Breast epithelium (tissue), 4 donors: ENCODE results near the gene COX10. TPM values are rescaled to one million over a fixed set of nuclear protein-coding genes. Genes with fewer than 3 reads are reported as not detected.

Experiments
- DNase-seq, 2 donors: peaks; one replicate each; pipeline ENCODE4 v3.0.0-alpha.2; 2019; ENCODE audit warnings: low spot score in 2 of 2
- H3K27ac ChIP-seq, 2 donors: fragments of 200-600 bp; sonication (generic) in 1 of 2; one replicate each; pipeline ENCODE4 v1.5.1; 2016 to 2019; ENCODE audit warnings: mild to moderate bottlenecking in 1 of 2
- H3K27me3 ChIP-seq, 2 donors: fragments of 200-600 bp; sonication (generic) in 1 of 2; one replicate each; pipeline versions ENCODE4 v1.5.1 to v1.6.0; 2017 to 2019; ENCODE audit warnings: control low read depth in 1 of 2, mild to moderate bottlenecking in 1 of 2
- H3K36me3 ChIP-seq: fragments of 200-600 bp; one replicate; pipeline ENCODE4 v1.5.1; 2019
- H3K4me1 ChIP-seq, 2 donors: fragments of 200-600 bp; sonication (generic); one replicate each; pipeline ENCODE4 v1.5.1; 2016 to 2019; ENCODE audit warnings: control low read depth in 1 of 2
- H3K4me3 ChIP-seq, 3 donors: fragments of 200-600 bp; sonication (generic); 1 replicate in 2 of 3; 2 replicates in 1 of 3; pipeline ENCODE4 v1.5.1; 2016 to 2019; ENCODE audit warnings: mild to moderate bottlenecking in 3 of 3, moderate library complexity in 2 of 3
- H3K9me3 ChIP-seq, 2 donors: fragments of 200-600 bp; sonication (generic) in 1 of 2; one replicate each; pipeline ENCODE4 v1.5.1; 2016 to 2019; ENCODE audit warnings: control low read depth in 1 of 2
- POLR2A ChIP-seq: fragments of 450-650 bp; IDR thresholded peaks from one replicate; pipeline ENCODE4 v1.6.1; 2016; ENCODE audit warnings: antibody characterized with exemption, mild to moderate bottlenecking, moderate library complexity
- POLR2AphosphoS5 ChIP-seq, 3 donors: sonication (generic); formaldehyde crosslinking; IDR thresholded peaks; one replicate each; pipeline ENCODE4 v1.6.1; 2017; ENCODE audit warnings: antibody characterized with exemption in 3 of 3
- intact Hi-C: fragments of 100-400 bp; cut with DNase I; formaldehyde crosslinking; loops from one replicate; pipeline ENCODE4 v1.15.1; 2023; ENCODE audit warnings: low total_unique reads
- total RNA-seq, 3 donors: library from RNA; depleted of rRNA; stranded (reverse); fragments of >200 nt; gene quantifications; one replicate each; pipeline ENCODE4 v1.1.0, GENCODE V29; 2016
- TF ChIP-seq, protein P1 (sequence below), 3 donors: fragments of 450-650 bp; IDR thresholded peaks; one replicate each; pipeline ENCODE4 v1.5.1; 2016 to 2017; ENCODE audit warnings: antibody characterized with exemption in 3 of 3, mild to moderate bottlenecking in 3 of 3, moderate library complexity in 3 of 3

Gene COX10
- total RNA-seq, 3 donors from 2014 or later = 18.0 to 30.6 (median 18.2) TPM

DNA sequence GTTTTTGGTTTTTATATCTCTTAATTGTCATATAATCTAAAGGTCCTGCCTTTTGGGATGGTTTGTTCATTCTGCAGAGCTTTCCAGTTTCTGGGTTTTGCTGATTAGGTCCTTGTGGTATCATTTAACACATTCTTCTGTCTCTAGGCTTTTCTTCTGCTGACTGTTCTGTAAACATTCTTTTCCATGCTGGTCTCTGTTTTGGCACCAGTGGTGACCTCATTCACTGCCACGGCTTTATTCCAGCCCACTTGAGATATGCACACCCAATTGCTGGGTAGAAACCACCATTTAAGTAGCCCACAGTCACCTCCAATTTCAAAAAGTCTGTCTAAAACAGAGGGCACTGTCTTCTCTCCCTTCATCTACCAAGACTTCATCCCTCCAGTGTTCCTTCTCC, 31.1 kb upstream of the COX10 start:
- intact Hi-C loops = no loop called here
- no peaks in the 10 kb centered on the region for H3K36me3 ChIP-seq
- H3K4me1 ChIP-seq = no peaks in the 10 kb centered on the region
- TF ChIP-seq, protein P1, sequence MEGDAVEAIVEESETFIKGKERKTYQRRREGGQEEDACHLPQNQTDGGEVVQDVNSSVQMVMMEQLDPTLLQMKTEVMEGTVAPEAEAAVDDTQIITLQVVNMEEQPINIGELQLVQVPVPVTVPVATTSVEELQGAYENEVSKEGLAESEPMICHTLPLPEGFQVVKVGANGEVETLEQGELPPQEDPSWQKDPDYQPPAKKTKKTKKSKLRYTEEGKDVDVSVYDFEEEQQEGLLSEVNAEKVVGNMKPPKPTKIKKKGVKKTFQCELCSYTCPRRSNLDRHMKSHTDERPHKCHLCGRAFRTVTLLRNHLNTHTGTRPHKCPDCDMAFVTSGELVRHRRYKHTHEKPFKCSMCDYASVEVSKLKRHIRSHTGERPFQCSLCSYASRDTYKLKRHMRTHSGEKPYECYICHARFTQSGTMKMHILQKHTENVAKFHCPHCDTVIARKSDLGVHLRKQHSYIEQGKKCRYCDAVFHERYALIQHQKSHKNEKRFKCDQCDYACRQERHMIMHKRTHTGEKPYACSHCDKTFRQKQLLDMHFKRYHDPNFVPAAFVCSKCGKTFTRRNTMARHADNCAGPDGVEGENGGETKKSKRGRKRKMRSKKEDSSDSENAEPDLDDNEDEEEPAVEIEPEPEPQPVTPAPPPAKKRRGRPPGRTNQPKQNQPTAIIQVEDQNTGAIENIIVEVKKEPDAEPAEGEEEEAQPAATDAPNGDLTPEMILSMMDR (IDR thresholded peaks at IDR 0.05) = no peak
- TF ChIP-seq POLR2A = no peak
- TF ChIP-seq POLR2AphosphoS5 (IDR thresholded peaks at IDR 0.05) = no peak
- no peak overlapping the region for H3K27ac ChIP-seq
- DNase-seq = no peak
- H3K9me3 ChIP-seq = no peaks in the 10 kb centered on the region
- H3K4me3 ChIP-seq = no peak overlapping the region
- no peaks in the 10 kb centered on the region for H3K27me3 ChIP-seq

DNA sequence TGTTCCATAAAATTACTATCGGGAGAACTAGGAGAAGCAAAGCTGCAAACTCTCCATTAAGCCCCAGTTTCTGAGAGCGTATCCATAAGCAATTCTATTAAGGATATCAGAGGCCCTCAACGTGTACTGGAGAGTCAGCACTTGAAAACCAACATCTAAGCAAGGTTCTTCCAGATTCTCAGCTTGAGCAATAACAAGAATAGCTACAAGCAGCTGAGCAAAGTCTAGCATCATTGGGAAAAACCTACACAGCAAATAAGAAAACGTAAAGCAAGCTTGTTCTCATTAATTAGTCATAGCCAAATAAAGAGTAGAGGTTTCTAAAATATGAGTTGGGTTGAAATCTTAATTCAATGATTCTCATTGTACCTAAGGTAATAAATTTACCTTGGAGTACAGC, 26.9 kb upstream of the COX10 start:
- Histone ChIP-seq H3K36me3 (no peaks in the 10 kb centered on the region), H3K27ac (no peak overlapping the region), H3K4me3 (no peak overlapping the region), H3K4me1 (no peaks in the 10 kb centered on the region), H3K9me3 (no peaks in the 10 kb centered on the region), H3K27me3 (no peaks in the 10 kb centered on the region)
- TF ChIP-seq POLR2AphosphoS5 (IDR thresholded peaks at IDR 0.05) (no peak), POLR2A (no peak)
- TF ChIP-seq, protein P1 (IDR thresholded peaks at IDR 0.05) = no peak
- intact Hi-C loops = no loop called here
- no peak for DNase-seq

DNA sequence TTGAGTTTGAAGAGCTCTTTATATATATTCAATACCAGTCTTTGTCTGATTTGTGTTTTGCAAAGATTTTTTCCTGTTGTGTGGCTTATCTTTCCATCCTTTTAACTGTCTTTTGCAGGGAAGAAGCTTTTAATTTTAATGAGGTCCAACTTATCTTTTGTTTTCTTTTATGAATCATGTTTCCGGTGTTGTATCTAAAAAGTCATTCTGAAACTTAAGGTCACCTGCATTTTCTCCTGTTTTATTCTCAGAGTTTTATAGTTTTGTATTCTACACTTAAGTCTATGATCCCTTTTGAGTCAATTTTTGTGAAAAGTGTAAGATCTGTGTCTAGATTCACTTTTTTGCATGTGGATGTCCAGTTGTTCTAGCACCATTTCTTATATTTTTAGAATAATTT, 24.6 kb upstream of the COX10 start:
- intact Hi-C loops = no loop called here
- no peaks in the 10 kb centered on the region for H3K4me1 ChIP-seq
- no peak overlapping the region for H3K4me3 ChIP-seq
- H3K36me3 ChIP-seq = no peaks in the 10 kb centered on the region
- TF ChIP-seq POLR2A (no peak), POLR2AphosphoS5 (IDR thresholded peaks at IDR 0.05) (no peak)
- TF ChIP-seq, protein P1 (IDR thresholded peaks at IDR 0.05) = no peak
- H3K9me3 ChIP-seq = no peaks in the 10 kb centered on the region
- H3K27me3 ChIP-seq = no peaks in the 10 kb centered on the region
- no peak overlapping the region for H3K27ac ChIP-seq
- no peak for DNase-seq

DNA sequence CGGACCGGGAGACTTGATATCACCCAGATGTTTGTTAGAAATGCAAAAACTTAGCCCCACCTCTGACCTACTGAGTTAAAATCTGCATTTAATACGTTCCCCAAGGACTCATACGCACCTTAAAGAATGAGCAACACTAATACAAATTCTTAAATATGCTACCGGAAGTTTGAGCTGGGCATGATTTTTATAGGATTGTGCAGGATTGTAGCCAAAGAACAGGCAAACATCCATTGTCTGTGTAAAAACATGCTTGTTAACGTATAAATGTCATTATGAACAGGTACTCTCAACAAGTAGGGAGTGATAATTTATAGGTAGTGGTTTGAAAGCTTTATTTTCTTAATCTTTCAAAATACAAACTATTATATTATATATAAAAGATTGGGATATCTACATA, 22.3 kb upstream of the COX10 start:
- no peak for DNase-seq
- no peaks in the 10 kb centered on the region for H3K9me3 ChIP-seq
- TF ChIP-seq POLR2AphosphoS5 (IDR thresholded peaks at IDR 0.05) = no peak

DNA sequence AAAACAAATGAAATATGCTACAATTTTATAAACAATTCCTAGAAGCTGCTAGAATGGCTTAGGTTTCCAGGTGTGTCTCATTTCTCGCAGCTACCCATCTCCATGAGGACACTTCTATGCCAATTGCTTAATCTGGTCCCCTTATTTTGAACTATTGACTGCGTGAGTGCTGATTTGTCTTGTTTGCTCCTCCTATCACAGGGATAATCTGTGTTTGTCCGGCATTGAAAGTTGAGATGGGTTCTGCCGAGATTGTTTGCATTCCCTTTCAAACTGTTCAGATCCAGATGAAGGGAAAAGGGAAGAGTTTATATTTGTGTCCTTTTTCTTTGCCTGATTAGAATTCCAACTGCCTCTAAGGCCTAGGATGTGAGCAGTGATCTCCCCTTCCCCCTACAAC, 21.7 kb upstream of the COX10 start:
- no peaks in the 10 kb centered on the region for H3K27me3 ChIP-seq
- no peak overlapping the region for H3K27ac ChIP-seq
- H3K36me3 ChIP-seq = no peaks in the 10 kb centered on the region
- H3K4me1 ChIP-seq = no peaks in the 10 kb centered on the region
- H3K9me3 ChIP-seq = no peaks in the 10 kb centered on the region
- DNase-seq = no peak
- H3K4me3 ChIP-seq = no peak overlapping the region
- intact Hi-C loops = no loop called here
- TF ChIP-seq POLR2AphosphoS5 (IDR thresholded peaks at IDR 0.05) (no peak), POLR2A (no peak)
- TF ChIP-seq, protein P1 (IDR thresholded peaks at IDR 0.05) = no peak

More for the DNA sequence above, 22.3 kb upstream of the COX10 start:
- intact Hi-C loops = no loop called here
- Histone ChIP-seq H3K27ac (no peak overlapping the region), H3K4me1 (no peaks in the 10 kb centered on the region), H3K27me3 (no peaks in the 10 kb centered on the region), H3K36me3 (no peaks in the 10 kb centered on the region), H3K4me3 (no peak overlapping the region)

DNA sequence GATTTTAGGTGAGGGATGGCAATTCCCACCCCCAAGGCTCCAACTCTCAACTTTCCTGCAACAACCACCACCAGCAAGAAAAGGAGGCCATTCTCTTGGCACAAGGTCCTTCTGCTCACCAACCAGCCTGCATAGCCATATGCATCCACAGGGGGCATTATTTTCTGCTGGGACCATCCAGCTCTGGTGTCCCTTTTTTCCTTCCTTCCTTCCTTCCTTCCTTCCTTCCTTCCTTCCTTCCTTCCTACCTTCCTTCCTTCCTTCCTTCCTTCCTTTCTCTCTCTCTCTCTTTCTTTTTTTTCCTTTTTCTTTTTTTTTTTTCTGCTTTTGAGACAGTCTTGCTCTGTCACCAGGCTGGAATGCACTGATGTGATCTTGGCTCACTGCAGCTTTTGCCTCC, 21.1 kb upstream of the COX10 start:
- no peaks in the 10 kb centered on the region for H3K27me3 ChIP-seq

More for the DNA sequence above, 21.1 kb upstream of the COX10 start:
- TF ChIP-seq, protein P1 (IDR thresholded peaks at IDR 0.05) = no peak
- TF ChIP-seq POLR2AphosphoS5 (IDR thresholded peaks at IDR 0.05) (no peak), POLR2A (no peak)
- intact Hi-C loops = no loop called here
- no peaks in the 10 kb centered on the region for H3K4me1 ChIP-seq
- no peak overlapping the region for H3K4me3 ChIP-seq
- H3K36me3 ChIP-seq = no peaks in the 10 kb centered on the region
- no peak overlapping the region for H3K27ac ChIP-seq
- DNase-seq = no peak
- no peaks in the 10 kb centered on the region for H3K9me3 ChIP-seq
